GM23338 (cell line): ENCODE data around the gene SPDYE2.
"Not testable (repeated sequence)": the region's sequence is repeated elsewhere in the genome, so short reads cannot be mapped to it uniquely, and the experiment has no call there.

Experiments
- CREB1 ChIP-seq: fragments of 250-450 bp; sonication (Bioruptor Pico); IDR thresholded peaks from 2 replicates; pipeline ENCODE4 v1.5.0; 2020; ENCODE audit warnings: low read depth, mild to moderate bottlenecking, moderate library complexity
- CTCF ChIP-seq, 2 experiments: fragments of 200-600 bp in 1 of 2; sonication (generic) in 1 of 2; conservative IDR thresholded peaks; 2 replicates each; pipeline versions ENCODE4 v1.5.1 to v1.6.1; 2016 to 2017; ENCODE audit warnings: antibody characterized with exemption in 2 of 2, low read depth in 2 of 2, mild to moderate bottlenecking in 2 of 2, moderate library complexity in 1 of 2
- ETS1 ChIP-seq: IDR thresholded peaks from 2 replicates; pipeline ENCODE4 v1.6.1; 2016; ENCODE audit warnings: antibody characterized with exemption
- EZH2 ChIP-seq: fragments of 200-600 bp; sonication (generic); IDR thresholded peaks from one replicate; pipeline ENCODE4 v1.8.0; 2017; ENCODE audit warnings: antibody characterized with exemption, mild to moderate bottlenecking, low read depth; ENCODE audit not compliant: unreplicated experiment
- EZH2phosphoT487 ChIP-seq: fragments of 200-600 bp; sonication (generic); IDR thresholded peaks from one replicate; pipeline ENCODE4 v1.8.1; 2018; ENCODE audit warnings: antibody characterized with exemption; ENCODE audit not compliant: unreplicated experiment
- NANOG ChIP-seq: IDR thresholded peaks from 2 replicates; pipeline ENCODE4 v1.6.1; 2016; ENCODE audit warnings: antibody characterized with exemption, borderline replicate concordance
- POLR2AphosphoS5 ChIP-seq: IDR thresholded peaks from 2 replicates; pipeline ENCODE4 v1.6.1; 2016; ENCODE audit warnings: antibody characterized with exemption, low read depth
- REST ChIP-seq: IDR thresholded peaks from one replicate; pipeline ENCODE4 v1.6.1; 2018; ENCODE audit warnings: antibody characterized with exemption; ENCODE audit not compliant: unreplicated experiment

GRCh38 chr7:102510575-102510974 is 40.5 kb upstream of the SPDYE2 start:
- TF ChIP-seq NANOG; CTCF (conservative IDR thresholded peaks at IDR 0.05; ENCODE audit: low read depth in 2 of 2); EZH2; POLR2AphosphoS5; REST; EZH2phosphoT487; ETS1; CREB1: not testable (repeated sequence)
